Posterior vena cava (tissue), 2 donors: Measurements from ENCODE around the gene SVEP1. TPM values are rescaled to one million over a fixed set of nuclear protein-coding genes. Genes with fewer than 3 reads are reported as not detected.
"Not testable (repeated sequence)": the region's sequence is repeated elsewhere in the genome, so short reads cannot be mapped to it uniquely, and the experiment has no call there.

Source experiments
- DNase-seq: peaks from one replicate; pipeline ENCODE4 v3.0.0-alpha.2; 2020; ENCODE audit warnings: low spot score
- intact Hi-C, 2 donors: fragments of 100-400 bp; cut with DNase I; formaldehyde crosslinking; loops; one replicate each; pipeline versions ENCODE4 v1.14.1 to v1.14.2; 2022 to 2023
- total RNA-seq, 2 donors: library from RNA; stranded (reverse); fragmentation: NEBNext Ultra II Directional; extraction: Animal tissue kit (Norgen Biotek cat#: 25700); gene quantifications; one replicate each; pipeline ENCODE4 v1.2.1, GENCODE V29; 2021
- donor health status: DM: yes; HTN: yes; CAD: no.
- donor health status: DM: yes; HTN: yes; CAD: no.

The SVEP1 gene
- total RNA-seq, 2 donors from 2014 or later, result 97.9 to 113 TPM

GRCh38 chr9:110405858-110406443 lies 173.6 kb downstream of the SVEP1 start:
- intact Hi-C loops, result no loop called here
- no peak for DNase-seq

GRCh38 chr9:110404473-110404872 lies 175.1 kb downstream of the SVEP1 start:
- DNase-seq, result no peak
- intact Hi-C loops, result no loop called here

- no peak for DNase-seq
- intact Hi-C loops, result no loop called here
Measured at GRCh38 chr9:110399983-110400382, 179.6 kb downstream of the SVEP1 start.

GRCh38 chr9:110398992-110399391 lies 180.5 kb downstream of the SVEP1 start:
- DNase-seq, intact Hi-C loops: not testable (repeated sequence)

GRCh38 chr9:110391826-110392485 lies 187.6 kb downstream of the SVEP1 start:
- DNase-seq, result no peak
- intact Hi-C loops, result no loop called here

- DNase-seq, result no peak
- intact Hi-C loops, result no loop called here
Measured at GRCh38 chr9:110389148-110389750, 190.3 kb downstream of the SVEP1 start.

- intact Hi-C loops, result loop anchor here in 1 of 2 donors (5.0 kb wide), 1 partner anchor 1454 kb away; no protein-coding TSS in a partner anchor
- no peak for DNase-seq
Measured at GRCh38 chr9:110383491-110383890, 196.1 kb downstream of the SVEP1 start.

GRCh38 chr9:110382731-110383130 lies 196.8 kb downstream of the SVEP1 start:
- DNase-seq, result no peak
- intact Hi-C loops, result loop anchor here in 1 of 2 donors (5.0 kb wide), 1 partner anchor 1455 kb away; no protein-coding TSS in a partner anchor

- DNase-seq, result no peak
Measured at GRCh38 chr9:110371411-110372007, 208.0 kb downstream of the SVEP1 start.

GRCh38 chr9:110370315-110370714 lies 209.2 kb downstream of the SVEP1 start:
- intact Hi-C loops, result no loop called here
- DNase-seq, result no peak

More at GRCh38 chr9:110371411-110372007, 208.0 kb downstream of the SVEP1 start:
- intact Hi-C loops, result no loop called here

- no peak for DNase-seq
- intact Hi-C loops, result no loop called here
Measured at GRCh38 chr9:110364451-110364850, 215.1 kb downstream of the SVEP1 start.

- intact Hi-C loops, DNase-seq: not testable (repeated sequence)
Measured at GRCh38 chr9:110358992-110359391, 220.5 kb downstream of the SVEP1 start.

- DNase-seq, result no peak
- intact Hi-C loops, result no loop called here
Measured at GRCh38 chr9:110357505-110357904, 222.0 kb downstream of the SVEP1 start.

GRCh38 chr9:110356639-110357395 lies 222.7 kb downstream of the SVEP1 start:
- no peak for DNase-seq
- intact Hi-C loops, result no loop called here

GRCh38 chr9:110355911-110356310 lies 223.6 kb downstream of the SVEP1 start:
- DNase-seq, result no peak
- intact Hi-C loops, result no loop called here

GRCh38 chr9:110351009-110351467 lies 228.5 kb downstream of the SVEP1 start:
- DNase-seq, result no peak
- intact Hi-C loops, result no loop called here

- intact Hi-C loops, result no loop called here
- no peak for DNase-seq
Measured at GRCh38 chr9:110346325-110346724, 233.2 kb downstream of the SVEP1 start.

- no peak for DNase-seq
- intact Hi-C loops, result no loop called here
Measured at GRCh38 chr9:110344821-110345220, 234.7 kb downstream of the SVEP1 start.

- no peak for DNase-seq
- intact Hi-C loops, result no loop called here
Measured at GRCh38 chr9:110343551-110343950, 236.0 kb downstream of the SVEP1 start.
